Esophagus (tissue), 2 donors: ENCODE results near the gene SPATA13. TPM values are rescaled to one million over a fixed set of nuclear protein-coding genes. Genes with fewer than 3 reads are reported as not detected.

Experiments
- H3K27ac ChIP-seq, 2 donors: one replicate each; pipeline ENCODE4 v1.5.1; 2013; ENCODE audit warnings: low read depth in 2 of 2, mild to moderate bottlenecking in 2 of 2, inconsistent platforms in 1 of 2, low read length in 1 of 2, moderate library complexity in 1 of 2
- H3K27me3 ChIP-seq, 2 donors: one replicate each; pipeline ENCODE4 v1.6.1; 2013; ENCODE audit warnings: low read length in 2 of 2, control low read depth in 1 of 2, mild to moderate bottlenecking in 1 of 2; ENCODE audit not compliant: insufficient read depth in 2 of 2, control insufficient read depth in 1 of 2
- H3K36me3 ChIP-seq, 2 donors: one replicate each; pipeline ENCODE4 v1.6.1; 2013; ENCODE audit warnings: low read length in 1 of 2; ENCODE audit not compliant: control insufficient read depth in 2 of 2, insufficient read depth in 2 of 2
- H3K4me1 ChIP-seq, 2 donors: one replicate each; pipeline ENCODE4 v1.6.1; 2013; ENCODE audit warnings: low read length in 1 of 2; ENCODE audit not compliant: control insufficient read depth in 2 of 2, insufficient read depth in 2 of 2
- H3K4me3 ChIP-seq, 2 donors: one replicate each; pipeline ENCODE4 v1.5.1; 2013; ENCODE audit warnings: low read length in 2 of 2, mild to moderate bottlenecking in 2 of 2, low read depth in 1 of 2, moderate library complexity in 1 of 2
- H3K9me3 ChIP-seq, 2 donors: one replicate each; pipeline ENCODE4 v1.6.1; 2013; ENCODE audit warnings: mild to moderate bottlenecking in 2 of 2, low read depth in 1 of 2, low read length in 1 of 2, moderate library complexity in 1 of 2; ENCODE audit not compliant: control insufficient read depth in 2 of 2, insufficient read depth in 1 of 2
- WGBS, 2 donors: extraction: QIAGEN DNeasy Blood & Tissue Kit; methylation state at CpG; one replicate each; pipeline ENCODE4 v1.1.7; 2013; 5-methylcytosine and 5-hydroxymethylcytosine counted together
- polyA plus RNA-seq, 2 donors: library from polyadenylated mRNA; stranded (reverse); fragments of 200-250 nt; gene quantifications; one replicate each; pipeline ENCODE4 v1.2.3, GENCODE V29; 2013
- donor health status: healthy with polysubstance abuse.
- donor health status: Bipolar disorder and iron deficiency.

The SPATA13 gene
- polyA plus RNA-seq, 2 donors: 1.8 to 3.8 TPM

- Histone ChIP-seq H3K27ac (no peak overlapping the region), H3K4me3 (no peak overlapping the region), H3K36me3 (no peaks in the 10 kb centered on the region), H3K9me3 (peaks cover 0 to 9% of the 10 kb centered on the region in 2 donors), H3K27me3 (no peaks in the 10 kb centered on the region), H3K4me1 (no peaks in the 10 kb centered on the region)
- WGBS, 2 donors: 90% methylated on average over 7 of the region's 7 CpGs
Observed at GRCh38 chr13:24356270-24356669, 195.8 kb downstream of the SPATA13 start.

Other genes with a start within 250 kb of the SPATA13 start
- gene C1QTNF9, start 148.9 kb downstream of the SPATA13 start, polyA plus RNA-seq: under 1 TPM; 0.14 to 0.26 TPM